G401 (cell line): ENCODE measurements around the gene BLTP2. TPM values are rescaled to one million over a fixed set of nuclear protein-coding genes. Genes with fewer than 3 reads are reported as not detected.

Experiments used
- DNase-seq: peaks from one replicate; pipeline ENCODE4 v3.0.0-alpha.2; 2015; ENCODE audit warnings: low spot score
- in situ Hi-C: cut with HindIII; loops from 2 replicates; pipeline ENCODE4 v1.10.0; 2016; ENCODE audit warnings: low sequenced_read_pairs, mixed read lengths
- total RNA-seq: library from RNA; depleted of rRNA; stranded (reverse); fragments of >200 nt; shearing (Covaris generic); gene quantifications from 2 replicates; pipeline ENCODE4 v1.2.3, GENCODE V29; 2014

Gene BLTP2
- total RNA-seq, 1 experiment from 2014 or later, result 137 TPM

DNA sequence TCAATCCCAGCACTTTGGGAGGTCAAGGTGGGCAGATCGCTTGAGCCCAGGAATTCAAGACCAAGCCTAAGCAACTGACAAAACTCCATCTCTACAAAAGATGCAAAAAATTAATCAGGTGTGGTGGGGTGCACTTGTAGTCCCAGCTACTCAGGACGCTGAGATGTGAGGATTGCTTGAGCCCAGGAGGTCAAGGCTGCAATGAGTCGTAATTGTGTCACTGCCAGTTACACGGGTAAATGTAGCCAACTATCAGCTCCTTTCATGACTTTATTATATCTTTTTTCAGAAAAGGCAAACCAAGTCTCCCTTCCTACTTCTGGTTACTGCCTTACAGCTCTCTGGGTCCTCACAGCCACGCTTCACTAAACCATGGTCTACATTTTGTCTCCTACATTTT lies 12.8 kb upstream of the BLTP2 start:
- no peak for DNase-seq
- in situ Hi-C loops, result no loop called here

DNA sequence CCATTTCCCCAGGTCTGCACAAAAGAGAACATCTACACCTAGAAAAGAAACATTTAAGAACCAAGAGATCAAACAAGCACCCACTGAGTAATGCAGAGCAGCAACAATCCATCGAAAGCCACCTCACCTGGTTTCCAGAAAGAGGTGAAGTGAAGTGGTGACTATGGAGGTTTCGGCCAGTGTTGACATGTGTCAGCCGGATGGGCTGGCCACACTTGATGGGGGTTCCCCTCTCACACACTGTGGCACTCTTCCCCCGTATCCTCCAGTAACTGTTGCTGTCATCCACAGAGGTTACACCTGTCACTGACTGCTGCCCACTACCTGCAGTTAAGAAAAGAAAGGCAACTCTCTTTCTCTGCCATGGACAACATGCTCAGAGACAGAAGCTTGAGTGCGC lies 10.2 kb upstream of the BLTP2 start:
- in situ Hi-C loops, result no loop called here
- no peak for DNase-seq

DNA sequence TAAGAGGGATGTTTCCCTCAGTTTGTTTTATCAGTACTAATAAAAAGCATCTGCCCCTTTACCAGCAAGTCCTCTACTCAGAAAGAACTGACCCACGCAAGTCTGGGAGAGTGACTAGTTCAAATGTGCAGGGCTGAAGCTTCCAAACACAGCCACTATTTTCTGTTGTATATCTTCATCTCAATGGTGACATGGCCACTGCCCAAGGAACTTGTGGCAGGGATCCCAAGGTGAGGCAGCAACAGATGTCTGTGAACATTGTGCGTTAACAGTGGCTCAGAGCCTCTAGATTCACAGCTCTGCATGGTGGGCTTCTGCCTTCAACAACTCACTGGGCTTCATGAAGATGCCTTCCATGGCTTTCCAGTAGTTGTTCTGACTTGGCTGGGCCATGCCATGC lies 3.7 kb upstream of the BLTP2 start:
- no peak for DNase-seq
- in situ Hi-C loops, result no loop called here

DNA sequence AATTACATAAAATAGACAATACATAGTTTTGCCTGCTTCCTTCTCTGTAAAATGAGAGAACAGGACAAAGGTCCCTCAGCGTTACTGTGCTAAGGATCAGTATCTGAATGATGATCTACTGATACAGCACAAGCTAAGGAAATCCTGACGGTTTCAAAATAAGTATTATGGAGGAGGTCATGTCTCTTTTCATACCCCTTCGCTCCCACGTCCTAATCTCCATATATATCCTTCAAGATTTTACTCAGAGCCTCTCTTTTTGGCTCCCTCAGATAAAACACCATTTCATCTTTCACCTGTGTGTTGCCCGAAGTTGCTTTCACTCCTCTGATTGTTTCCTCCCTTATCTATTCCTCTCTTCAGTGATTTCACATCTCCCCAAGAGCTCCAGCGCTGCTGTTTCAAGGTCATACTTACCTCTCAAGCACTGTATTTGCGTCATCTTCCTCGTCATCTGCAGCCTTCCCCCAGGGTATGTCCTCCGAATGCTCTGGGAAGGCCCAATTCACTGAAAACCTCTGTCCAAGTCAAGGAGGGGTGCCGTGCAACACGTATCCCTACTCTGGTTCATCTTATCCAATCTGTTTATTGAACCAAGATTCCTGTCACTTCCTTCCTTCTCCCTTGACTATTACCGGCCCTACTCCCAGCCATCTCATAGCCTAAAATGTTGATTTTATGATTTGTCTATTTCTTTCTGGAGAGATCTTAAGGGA lies 1.2 kb upstream of the BLTP2 start:
- in situ Hi-C loops, result no loop called here
- no peak for DNase-seq

DNA sequence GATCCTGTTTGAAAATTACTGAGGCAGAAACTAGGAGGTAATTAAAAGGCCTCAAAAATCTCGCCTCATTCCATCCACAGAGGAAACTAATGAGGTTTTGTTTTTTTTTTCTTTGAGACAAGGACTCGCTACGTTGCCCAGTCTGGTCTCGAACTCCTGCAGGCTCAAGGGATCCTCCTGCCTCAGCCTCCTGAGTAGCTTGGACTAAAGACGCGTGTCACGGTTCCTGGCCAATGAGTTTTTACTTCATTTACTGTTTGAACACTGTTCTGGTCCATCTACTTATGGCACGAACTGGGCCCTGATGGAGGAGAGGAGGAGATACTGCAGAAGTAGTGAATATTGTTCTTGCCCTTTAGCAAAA lies 600 bp upstream of the BLTP2 start:
- in situ Hi-C loops, result no loop called here

DNA sequence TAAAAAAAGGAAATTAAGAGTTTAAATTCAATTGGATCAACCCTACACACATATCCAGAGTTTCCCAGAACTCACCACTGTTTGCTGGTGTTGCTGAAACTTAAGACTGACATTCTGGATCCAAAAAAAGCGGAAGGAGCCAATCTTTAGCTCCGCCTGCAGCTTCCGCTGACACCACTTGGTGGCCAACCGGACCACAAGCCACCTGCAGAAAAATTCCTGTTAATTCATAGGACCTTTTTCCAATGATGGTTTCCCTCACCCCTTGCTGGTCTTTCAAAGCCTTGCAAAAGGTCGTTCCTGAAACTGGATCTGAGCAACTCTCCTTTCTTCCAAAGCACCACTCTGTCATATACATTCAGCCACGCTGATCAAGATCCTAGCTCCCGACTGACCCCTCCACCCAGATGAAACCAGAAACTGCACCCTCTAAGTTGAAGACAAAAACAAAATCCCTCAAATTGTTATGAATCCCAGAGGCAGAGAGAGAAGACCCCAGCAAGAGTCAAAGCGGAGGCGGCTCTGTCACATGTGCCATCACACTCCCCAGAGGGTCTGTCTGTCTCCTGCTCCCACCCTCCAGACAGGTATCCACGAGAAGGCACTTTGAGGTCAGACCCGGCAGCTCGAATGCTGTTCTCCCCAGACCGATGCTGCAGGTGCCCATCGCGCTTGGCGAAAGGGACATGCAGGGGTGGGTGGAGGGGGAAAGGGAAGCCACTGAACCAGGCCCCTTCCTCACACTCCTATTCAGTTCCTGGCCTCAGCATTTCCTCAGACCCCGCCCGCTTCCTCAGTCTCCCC lies 773 bp downstream of the BLTP2 start:
- peak; percentile 53 for DNase-seq
- in situ Hi-C loops, result no loop called here

More for the DNA sequence above, 600 bp upstream of the BLTP2 start:
- no peak for DNase-seq

DNA sequence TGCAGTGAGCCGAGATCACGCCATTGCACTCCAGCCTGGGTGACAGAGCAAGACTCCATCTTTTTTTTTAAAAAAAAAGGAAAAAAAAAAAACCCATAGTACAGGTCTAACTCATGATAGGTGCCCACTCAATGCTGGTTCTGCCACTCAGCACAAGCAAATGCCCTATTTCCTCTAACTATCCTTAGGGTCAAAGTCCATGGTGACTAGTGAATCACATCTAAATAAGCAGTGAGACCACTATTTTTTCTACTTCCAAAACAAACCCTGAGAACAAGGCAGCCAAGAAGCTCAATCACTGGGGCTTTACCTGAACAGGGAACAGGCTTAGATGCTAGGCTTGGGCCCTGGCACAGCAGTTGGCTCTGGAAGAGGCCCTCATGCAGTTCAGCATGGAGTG lies 3.4 kb downstream of the BLTP2 start:
- in situ Hi-C loops, result no loop called here
- no peak for DNase-seq

DNA sequence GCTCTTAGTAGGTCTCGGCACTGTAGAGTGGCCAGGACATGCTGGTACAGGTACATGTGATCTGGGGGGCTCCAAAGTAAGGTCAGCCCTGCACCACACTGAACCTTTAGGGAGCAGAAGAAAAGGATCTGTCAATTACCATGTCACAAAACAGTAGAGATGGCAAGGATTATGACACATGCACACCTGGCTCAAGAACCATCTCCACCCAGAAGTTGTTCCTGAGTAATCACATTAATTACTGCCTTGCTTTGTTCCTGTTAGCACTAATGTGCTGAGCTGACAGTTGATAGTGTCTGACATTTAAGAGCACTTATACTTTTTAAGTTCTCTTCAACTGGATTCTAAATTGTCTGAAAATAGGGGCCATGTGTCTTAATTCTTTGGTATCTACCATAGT lies 9.5 kb downstream of the BLTP2 start:
- in situ Hi-C loops, result no loop called here
- DNase-seq, result no peak

DNA sequence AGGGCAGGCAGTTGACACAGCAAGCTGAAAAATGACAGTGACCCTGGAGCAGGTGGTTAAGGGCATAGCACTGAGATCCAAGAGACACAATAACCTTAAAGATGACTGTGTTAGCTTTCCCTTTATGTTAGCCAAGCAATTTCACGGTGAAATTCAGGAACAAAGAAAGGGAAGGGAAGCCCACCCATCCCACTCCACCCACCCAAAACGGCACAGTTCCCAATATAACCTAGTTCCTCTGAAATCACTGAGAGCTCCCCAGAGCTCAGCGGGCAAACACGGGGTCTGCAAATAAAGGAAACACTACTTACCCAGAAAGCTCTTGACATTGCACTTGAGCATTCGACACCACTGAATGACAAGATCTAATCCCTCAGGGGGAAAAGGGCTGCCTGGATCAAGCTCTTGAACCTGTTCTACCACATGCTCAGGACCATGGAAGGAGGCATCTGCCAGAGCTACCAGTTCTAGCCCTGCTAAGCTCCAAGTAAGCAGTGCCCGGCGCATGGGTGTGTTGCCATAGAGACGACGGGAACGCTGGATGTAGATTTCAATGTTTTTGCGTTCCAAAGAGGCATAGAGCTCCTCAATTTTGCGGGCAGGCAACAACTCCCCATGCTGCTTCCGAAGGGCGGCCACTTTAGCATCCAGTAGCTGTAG lies 10.6 kb downstream of the BLTP2 start:
- in situ Hi-C loops, result no loop called here
- DNase-seq, result no peak

DNA sequence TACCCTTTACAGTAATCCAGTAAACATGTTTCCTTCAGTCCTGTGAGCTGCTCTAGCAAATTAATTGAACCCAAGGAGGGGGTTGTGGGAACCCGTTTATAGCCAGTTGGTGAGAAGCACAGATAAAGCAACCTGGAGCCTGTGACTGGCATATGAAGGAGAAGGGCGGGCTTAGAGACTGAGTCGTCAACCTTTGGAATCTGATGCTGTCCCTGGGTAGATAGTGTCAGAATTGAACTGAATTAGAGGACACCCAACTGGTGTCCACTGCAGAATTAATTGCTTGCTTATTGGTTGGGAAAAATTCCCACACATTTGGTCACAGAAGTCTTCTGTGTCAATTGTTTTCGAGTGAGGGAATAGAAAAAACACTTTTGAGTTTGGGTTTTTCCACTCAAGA lies 18.1 kb downstream of the BLTP2 start:
- in situ Hi-C loops, result no loop called here
- no peak for DNase-seq

DNA sequence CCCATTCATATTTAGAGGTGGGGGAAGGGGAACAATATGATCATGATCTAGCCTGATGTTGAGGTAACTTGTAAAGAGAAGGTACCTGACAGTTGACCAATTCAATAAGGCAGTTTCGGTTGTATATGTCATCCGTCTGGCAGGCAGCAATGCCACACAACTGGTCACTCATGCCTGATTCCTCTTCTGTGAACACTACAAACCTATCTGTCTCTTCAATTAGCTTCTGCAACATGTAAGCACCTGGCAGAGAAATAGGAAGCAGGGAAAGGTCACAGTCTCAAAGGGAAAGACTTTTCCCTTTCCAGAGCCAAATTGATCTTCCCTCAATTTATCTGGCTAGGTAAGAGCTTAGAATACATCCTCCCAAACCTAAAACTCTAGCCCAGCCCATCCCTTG lies 20.8 kb downstream of the BLTP2 start:
- DNase-seq, result no peak
- in situ Hi-C loops, result no loop called here

DNA sequence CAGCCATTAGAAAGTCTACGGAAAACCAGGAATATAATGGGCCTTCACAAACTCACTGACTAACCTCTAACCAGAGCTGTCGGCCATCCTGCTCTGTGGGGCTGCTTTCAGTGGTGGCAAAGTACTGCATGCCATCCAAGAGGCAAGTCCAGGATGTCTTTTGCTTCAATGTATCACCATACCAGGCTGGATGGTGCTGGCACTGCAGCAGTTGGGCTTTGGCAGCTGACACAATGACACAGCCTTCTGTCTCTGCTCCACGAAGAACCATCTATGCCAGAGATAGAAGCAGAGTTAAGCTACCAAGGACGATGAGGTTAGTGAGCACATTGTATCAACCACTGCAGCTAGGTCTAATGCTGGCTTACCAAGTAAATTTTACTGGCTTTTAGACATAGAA lies 21.3 kb downstream of the BLTP2 start:
- DNase-seq, result no peak
- in situ Hi-C loops, result no loop called here

DNA sequence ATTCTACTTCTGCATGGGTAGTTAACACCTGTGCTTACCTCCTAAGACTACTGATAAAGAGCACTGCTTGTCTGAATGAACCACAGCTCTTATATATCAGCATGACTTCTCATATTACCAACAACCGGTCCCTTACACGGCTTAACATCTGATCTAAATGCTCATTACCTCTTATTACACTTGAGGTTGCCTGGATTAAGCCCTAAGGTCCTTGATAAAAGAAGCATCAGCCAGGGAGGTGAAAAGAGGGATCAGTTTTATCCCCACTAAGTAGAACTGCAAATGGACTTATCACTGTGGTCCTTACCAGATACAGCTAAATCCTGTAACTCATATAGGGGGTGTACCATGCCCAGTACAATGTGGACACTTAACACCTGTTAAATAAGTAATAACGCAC lies 22.8 kb downstream of the BLTP2 start:
- in situ Hi-C loops, result no loop called here

DNA sequence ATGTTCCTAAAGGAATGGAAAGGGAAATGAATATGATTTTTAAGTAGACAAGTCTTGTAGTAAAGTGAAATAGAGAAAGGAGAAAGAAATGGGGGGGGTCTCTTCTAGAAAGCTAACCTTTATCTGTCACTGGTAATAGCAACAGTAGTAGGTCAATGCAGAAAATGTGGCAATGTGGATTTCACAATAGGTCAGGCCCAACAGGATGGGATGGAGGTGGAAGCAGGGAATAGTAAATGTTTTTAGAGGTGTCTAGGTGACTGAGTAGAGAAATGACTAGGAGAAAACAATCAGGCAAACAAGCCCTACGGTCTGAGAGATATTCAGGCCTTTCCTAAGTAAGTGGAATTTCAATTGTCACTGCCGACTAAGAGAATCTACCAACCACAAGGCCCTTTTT lies 24.9 kb downstream of the BLTP2 start:
- in situ Hi-C loops, result no loop called here
- DNase-seq, result no peak

More for the DNA sequence above, 22.8 kb downstream of the BLTP2 start:
- DNase-seq, result no peak

DNA sequence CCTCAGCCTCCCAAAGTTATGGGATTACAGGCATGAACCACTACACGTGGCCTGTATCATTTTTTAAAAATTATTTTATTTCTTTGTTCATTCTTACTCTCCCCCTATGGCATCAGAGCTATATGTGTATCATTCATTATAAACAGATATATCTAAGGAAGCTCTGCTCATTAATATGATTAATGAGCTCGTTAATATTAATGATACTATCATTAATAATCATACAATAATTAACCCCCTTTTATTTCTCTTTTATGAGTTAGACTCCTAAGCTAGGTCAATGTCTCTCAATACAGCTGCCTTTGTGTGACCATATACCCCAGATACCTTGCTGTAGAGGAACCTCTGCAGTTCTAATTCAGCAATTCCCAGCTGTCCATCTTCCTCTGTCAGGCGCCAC lies 26.5 kb downstream of the BLTP2 start:
- no peak for DNase-seq
- in situ Hi-C loops, result no loop called here

DNA sequence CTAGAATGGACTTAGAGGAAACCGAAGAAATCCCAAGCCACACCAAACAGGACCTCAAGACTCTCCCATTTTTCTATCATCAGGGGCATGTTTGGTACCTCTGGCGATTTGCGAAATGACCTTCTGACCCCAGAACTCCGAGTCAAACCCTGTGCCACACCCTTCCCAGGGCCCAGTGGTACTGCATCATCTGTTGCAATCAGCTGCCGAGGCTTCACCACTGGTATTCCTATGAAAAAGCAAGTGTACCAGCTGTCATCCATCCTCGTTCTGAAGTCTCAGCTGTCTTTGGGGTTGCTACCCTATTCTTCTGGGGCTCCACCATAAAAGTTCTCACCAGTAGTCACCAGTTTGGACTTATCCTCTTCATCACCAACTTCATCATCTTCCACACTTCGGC lies 28.7 kb downstream of the BLTP2 start:
- in situ Hi-C loops, result no loop called here

DNA sequence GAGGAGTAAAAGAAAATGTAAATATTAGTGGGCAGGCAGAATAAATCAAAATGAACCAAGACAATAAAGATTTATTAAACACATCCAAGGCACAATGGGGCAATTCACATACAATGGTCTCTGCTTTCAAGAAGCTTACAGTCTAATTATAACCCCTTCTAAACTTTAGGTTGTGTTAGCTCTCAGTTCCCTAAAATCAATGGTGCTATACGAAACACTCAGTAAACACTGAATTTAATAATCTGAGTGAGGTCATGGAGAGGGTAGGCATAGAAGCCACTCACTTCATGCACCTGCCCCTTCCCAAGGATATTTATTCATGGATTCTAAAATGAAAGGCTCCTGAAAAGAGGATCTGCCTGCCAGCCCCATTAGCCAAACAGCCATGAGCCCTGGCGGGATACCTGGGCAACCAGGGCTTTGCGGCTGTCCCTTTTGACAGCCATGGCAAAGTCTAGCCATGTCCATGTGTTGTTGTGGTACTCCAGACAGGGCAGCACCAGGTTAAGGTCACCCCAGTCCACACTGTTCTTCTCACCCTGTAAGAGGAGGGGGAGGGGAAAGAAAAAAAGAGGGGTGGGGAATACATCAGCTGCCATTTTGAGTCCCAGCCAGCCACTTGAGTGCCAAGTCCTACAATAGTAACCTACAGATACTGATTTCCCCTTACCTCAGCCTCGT lies 29.6 kb downstream of the BLTP2 start:
- DNase-seq, result no peak
- in situ Hi-C loops, result no loop called here

More for the DNA sequence above, 28.7 kb downstream of the BLTP2 start:
- no peak for DNase-seq

DNA sequence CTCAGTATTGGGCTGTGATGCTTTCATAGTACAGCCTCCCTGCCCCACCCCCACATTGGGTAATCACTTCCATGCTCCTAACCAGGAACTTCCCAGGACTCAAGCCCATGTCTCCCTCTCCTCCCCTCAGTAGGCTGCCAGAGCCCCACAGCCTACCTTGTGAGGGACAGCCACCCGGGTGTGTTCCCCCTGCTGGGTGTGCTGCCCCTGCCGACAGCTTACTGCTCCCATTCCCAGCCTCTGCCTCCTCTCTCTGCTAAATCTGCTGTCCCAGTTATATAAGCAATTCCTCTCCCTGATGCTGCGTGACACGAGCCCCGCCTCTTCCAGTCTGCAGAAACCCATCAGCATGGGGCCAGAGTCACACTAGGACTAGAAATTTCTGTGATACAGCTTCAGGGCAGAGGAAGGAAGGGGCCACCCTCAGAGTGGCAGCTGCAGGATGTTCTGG lies 31.0 kb downstream of the BLTP2 start, which contains the start of gene RSKR:
RSKR (minus strand) TSS at position 255 of the 451 bp plus-strand sequence; CDS start at position 231, 24 bp downstream.
- peak; percentile 54 for DNase-seq
- in situ Hi-C loops, result no loop called here
